H1 (cell line): ENCODE results near the gene DUOXA2. TPM values are rescaled to one million over a fixed set of nuclear protein-coding genes. Genes with fewer than 3 reads are reported as not detected.

Experiments used
- CTCF ChIA-PET: fragments of 300-600 bp; sonication (Branson Sonifier 250); formaldehyde crosslinking; loops from one replicate; lab custom pipeline; 2021; ENCODE audit not compliant: partially characterized antibody; lab: Charles Lee
- POLR2A ChIA-PET: fragments of 300-600 bp; sonication (Branson Sonifier 250); formaldehyde crosslinking; loops from one replicate; lab custom pipeline; 2021; ENCODE audit warnings: inconsistent platforms; ENCODE audit not compliant: partially characterized antibody; lab: Charles Lee
- DNase-seq, 2 experiments: peaks; one replicate each; pipeline versions ENCODE4 v3.0.0 to v3.0.0-alpha.2; 2010 to 2022; ENCODE audit warnings: low spot score in 2 of 2, low read depth in 1 of 2, mixed read lengths in 1 of 2
- FAIRE-seq: peaks from 2 replicates; lab custom pipeline; 2011; peaks lifted over from hg19 to GRCh38; lab: Jason Lieb, UNC
- H2AFZ ChIP-seq: 2 replicates; pipeline ENCODE4 v1.8.1; 2012; ENCODE audit warnings: low read length, inconsistent platforms
- H2AK5ac ChIP-seq: 2 replicates; pipeline ENCODE4 v1.6.1; 2013; ENCODE audit warnings: low read depth, low read length
- H2BK120ac ChIP-seq: replicated peaks from 2 replicates; pipeline ENCODE3; 2013; ENCODE audit warnings: low read depth, low read length, inconsistent platforms
- H2BK12ac ChIP-seq: 2 replicates; pipeline ENCODE4 v1.6.1; 2013; ENCODE audit warnings: low read depth, low read length
- H2BK15ac ChIP-seq: 2 replicates; pipeline ENCODE4 v1.6.1; 2013; ENCODE audit warnings: low read length
- H2BK20ac ChIP-seq: 2 replicates; pipeline ENCODE4 v1.6.1; 2013; ENCODE audit warnings: low read length
- H2BK5ac ChIP-seq: 2 replicates; pipeline ENCODE4 v1.6.1; 2013; ENCODE audit warnings: low read depth, low read length
- H3K14ac ChIP-seq: 2 replicates; pipeline ENCODE4 v1.6.1; 2013; ENCODE audit warnings: inconsistent platforms; ENCODE audit not compliant: insufficient read length
- H3K18ac ChIP-seq: 2 replicates; pipeline ENCODE4 v1.6.1; 2013; ENCODE audit warnings: low read length; ENCODE audit errors: extremely low read depth
- H3K23ac ChIP-seq: 2 replicates; pipeline ENCODE4 v1.6.1; 2013; ENCODE audit warnings: inconsistent platforms; ENCODE audit not compliant: insufficient read length
- H3K23me2 ChIP-seq: 2 replicates; pipeline ENCODE4 v1.6.1; 2013; ENCODE audit warnings: low read depth, low read length
- H3K27ac ChIP-seq: 2 replicates; pipeline ENCODE4 v1.6.1; 2011; ENCODE audit warnings: low read depth, low read length, inconsistent platforms
- H3K27me3 ChIP-seq, 4 experiments: replicated peaks in 1 of 4; 1 replicate in 1 of 4; 2 replicates in 3 of 4; pipeline versions ENCODE4 v1.6.1 to v1.8.1; 2011 to 2013; ENCODE audit warnings: low read length in 3 of 4, mild to moderate bottlenecking in 3 of 4, inconsistent platforms in 2 of 4, mixed read lengths in 2 of 4, moderate library complexity in 1 of 4; ENCODE audit not compliant: control insufficient read depth in 3 of 4, insufficient read depth in 3 of 4; ENCODE audit errors: extremely low read depth in 1 of 4
- H3K36me3 ChIP-seq, 4 experiments: 2 replicates each; pipeline versions ENCODE4 v1.6.1 to v1.8.1; 2011 to 2013; ENCODE audit warnings: mild to moderate bottlenecking in 4 of 4, low read length in 3 of 4, moderate library complexity in 2 of 4, control low read depth in 1 of 4, inconsistent platforms in 1 of 4; ENCODE audit not compliant: insufficient read depth in 4 of 4, control insufficient read depth in 2 of 4
- H3K4ac ChIP-seq: replicated peaks from 2 replicates; pipeline ENCODE3; 2013; ENCODE audit warnings: low read length, low read depth, mixed read lengths, inconsistent platforms; ENCODE audit not compliant: insufficient read length
- H3K4me1 ChIP-seq, 4 experiments: replicated peaks in 1 of 4; 1 replicate in 1 of 4; 2 replicates in 3 of 4; pipeline versions ENCODE4 v1.6.1 to v1.8.1; 2011 to 2013; ENCODE audit warnings: low read length in 3 of 4, inconsistent platforms in 2 of 4, mixed read lengths in 1 of 4; ENCODE audit not compliant: insufficient read depth in 4 of 4, control insufficient read depth in 3 of 4
- H3K4me2 ChIP-seq, 2 experiments: 2 replicates each; pipeline versions ENCODE4 v1.6.1 to v1.8.1; 2011 to 2013; ENCODE audit warnings: low read depth in 2 of 2, low read length in 2 of 2, control low read depth in 1 of 2, inconsistent platforms in 1 of 2, mild to moderate bottlenecking in 1 of 2; ENCODE audit not compliant: insufficient read depth in 1 of 2
- H3K4me3 ChIP-seq, 4 experiments: fragments of 200-600, 300-600 bp in 1 of 4; sonication (generic), shearing (Covaris generic), sonication (Bioruptor Twin) in 1 of 4; 2 replicates each; pipeline versions ENCODE4 v1.5.1 to v1.8.1; 2011 to 2016; ENCODE audit warnings: low read length in 4 of 4, low read depth in 3 of 4, control low read depth in 2 of 4, inconsistent platforms in 2 of 4, mild to moderate bottlenecking in 2 of 4, mixed read lengths in 1 of 4, moderate library complexity in 1 of 4; ENCODE audit not compliant: insufficient read depth in 2 of 4; ENCODE audit errors: extremely low read depth in 1 of 4
- H3K56ac ChIP-seq: replicated peaks from 2 replicates; pipeline ENCODE3; 2013; ENCODE audit warnings: low read depth, mild to moderate bottlenecking, mixed read lengths, low read length, inconsistent platforms; ENCODE audit not compliant: insufficient read length
- H3K79me1 ChIP-seq: 2 replicates; pipeline ENCODE4 v1.6.1; 2013; ENCODE audit warnings: low read depth, low read length, control low read depth
- H3K79me2 ChIP-seq, 2 experiments: 2 replicates each; pipeline versions ENCODE4 v1.6.1 to v1.8.1; 2012 to 2013; ENCODE audit warnings: low read length in 2 of 2, mild to moderate bottlenecking in 2 of 2, inconsistent platforms in 1 of 2; ENCODE audit not compliant: insufficient read depth in 2 of 2, control insufficient read depth in 1 of 2
- H3K9ac ChIP-seq, 4 experiments: replicated peaks in 1 of 4; 1 replicate in 1 of 4; 2 replicates in 3 of 4; pipeline versions ENCODE4 v1.6.1 to v1.8.1; 2011 to 2013; ENCODE audit warnings: low read depth in 3 of 4, low read length in 3 of 4, control low read depth in 2 of 4, mild to moderate bottlenecking in 2 of 4, moderate library complexity in 2 of 4, inconsistent platforms in 1 of 4; ENCODE audit errors: extremely low read depth in 1 of 4
- H3K9me3 ChIP-seq, 2 experiments: 2 replicates each; pipeline versions ENCODE4 v1.6.1 to v1.8.1; 2012 to 2013; ENCODE audit warnings: mild to moderate bottlenecking in 2 of 2, moderate library complexity in 2 of 2, control low read depth in 1 of 2, inconsistent platforms in 1 of 2, low read depth in 1 of 2, low read length in 1 of 2, mixed read lengths in 1 of 2; ENCODE audit not compliant: insufficient read depth in 2 of 2
- H4K20me1 ChIP-seq, 2 experiments: replicated peaks in 1 of 2; 2 replicates each; pipeline versions ENCODE3 to v1.8.1; 2011 to 2013; ENCODE audit warnings: inconsistent platforms in 2 of 2, low read length in 2 of 2, mild to moderate bottlenecking in 1 of 2; ENCODE audit not compliant: insufficient read depth in 2 of 2, control insufficient read depth in 1 of 2
- H4K5ac ChIP-seq: 2 replicates; pipeline ENCODE4 v1.6.1; 2013; ENCODE audit warnings: low read length, low read depth, mixed read lengths, inconsistent platforms; ENCODE audit not compliant: insufficient read length
- H4K8ac ChIP-seq: 2 replicates; pipeline ENCODE4 v1.8.0; 2013; ENCODE audit warnings: mild to moderate bottlenecking, moderate library complexity, low read length, inconsistent platforms; ENCODE audit not compliant: insufficient read depth; ENCODE audit errors: extremely low read depth
- H4K91ac ChIP-seq: replicated peaks from 2 replicates; pipeline ENCODE3; 2013; ENCODE audit warnings: low read length, mixed read lengths, inconsistent platforms; ENCODE audit not compliant: insufficient read length
- ATF2 ChIP-seq: IDR thresholded peaks from 2 replicates; pipeline ENCODE4 v1.6.1; 2012; ENCODE audit warnings: low read length, inconsistent platforms
- NRF1 ChIP-seq: IDR thresholded peaks from 2 replicates; pipeline ENCODE4 v1.6.1; 2011; ENCODE audit warnings: mild to moderate bottlenecking, low read depth, low read length, improper control_type of control experiment
- PHF8 ChIP-seq: fragments of 200-600 bp; sonication (generic); conservative IDR thresholded peaks from 2 replicates; pipeline ENCODE4 v1.7.1; 2012; ENCODE audit warnings: low read depth, mild to moderate bottlenecking, inconsistent platforms, low read length, moderate library complexity
- RAD21 ChIP-seq, 2 experiments: IDR thresholded peaks in 1 of 2; conservative IDR thresholded peaks in 1 of 2; 2 replicates each; pipeline ENCODE4 v1.6.1; 2011; ENCODE audit warnings: low read depth in 2 of 2, low read length in 2 of 2, improper control_type of control experiment in 1 of 2, inconsistent platforms in 1 of 2, mild to moderate bottlenecking in 1 of 2, moderate library complexity in 1 of 2
- polyA plus RNA-seq, 7 experiments: library from polyadenylated mRNA; depleted of rRNA in 3 of 7; stranded (reverse) in 5 of 7; unstranded in 2 of 7; fragments of >200 nt in 5 of 7; fragments of 200-250 nt in 2 of 7; gene quantifications; 1 replicate in 5 of 7; 2 replicates in 1 of 7; 4 replicates in 1 of 7; pipeline versions ENCODE4 v1.2.1 to v1.2.3, GENCODE V29; 2011 to 2013; ENCODE audit warnings: missing spikeins in 2 of 7, mixed read lengths in 2 of 7
- total RNA-seq: library from RNA; stranded (reverse); fragmentation: NEBNext Ultra II Directional; extraction: Animal tissue kit (Norgen Biotek cat#: 25700); gene quantifications from 2 replicates; pipeline ENCODE4 v1.2.1, GENCODE V29; 2021

DUOXA2 gene
- total and polyA plus RNA-seq, 2 of the 8 experiments (the other 6 are each of a cell fraction or from before 2014, with no cell fraction given) = 0.05 TPM; not detected in 1

GRCh38 chr15:45123397-45123796 lies 9.3 kb downstream of the DUOXA2 start:
- Histone ChIP-seq H3K4me3 (no peak overlapping the region), H4K91ac (no peak overlapping the region), H3K27ac (no peak overlapping the region), H3K9ac (no peak overlapping the region), H2AFZ (no peak overlapping the region), H3K23me2 (no peaks in the 10 kb centered on the region), H3K18ac (no peak overlapping the region), H3K9me3 (no peaks in the 10 kb centered on the region)
- CTCF ChIA-PET = interaction anchor here (0.7 to 6.0 kb wide), 8 partner anchors 9 to 102 kb away, joined by 3 to 57 read pairs (median 6); partner anchors contain the start of genes DUOX2 and DUOXA2
- TF ChIP-seq NRF1 = no peak
- TF ChIP-seq RAD21 (IDR thresholded peaks at IDR 0.05 in 1 of 2, conservative IDR thresholded peaks at IDR 0.05 in 1 of 2; ENCODE audit: low read depth in 2 of 2, low read length in 2 of 2) = no peak
- TF ChIP-seq PHF8 = no peak
- TF ChIP-seq ATF2 = no peak
- TF ChIP-seq, all 59 proteins: peak for 0
- H3K4me2 ChIP-seq = no peak overlapping the region
- no peaks in the 10 kb centered on the region for H3K4me1 ChIP-seq
- H4K8ac ChIP-seq = no peak overlapping the region
- POLR2A ChIA-PET = interaction anchor here (0.6 to 1.2 kb wide), 2 partner anchors 12 to 165 kb away, joined by 3 to 4 read pairs; no protein-coding TSS in a partner anchor
- H2BK5ac ChIP-seq = no peak overlapping the region
- no peak for DNase-seq
- H3K23ac ChIP-seq = no peak overlapping the region
- H3K14ac ChIP-seq = no peak overlapping the region
- no peaks in the 10 kb centered on the region for H3K36me3 ChIP-seq
- FAIRE-seq = no peak
- no peak overlapping the region for H2BK20ac ChIP-seq
- H3K27me3 ChIP-seq = peaks cover 13 to 47% (median 28%) of the 10 kb centered on the region in 4 experiments
- no peak overlapping the region for H2BK12ac ChIP-seq
- H3K4ac ChIP-seq = no peak overlapping the region
- H2BK15ac ChIP-seq = no peak overlapping the region
- no peaks in the 10 kb centered on the region for H3K79me1 ChIP-seq
- no peak overlapping the region for H4K5ac ChIP-seq
- H2BK120ac ChIP-seq = no peak overlapping the region
- no peak overlapping the region for H3K56ac ChIP-seq
- H4K20me1 ChIP-seq = no peaks in the 10 kb centered on the region
- no peaks in the 10 kb centered on the region for H3K79me2 ChIP-seq
- no peak overlapping the region for H2AK5ac ChIP-seq
